HG03575 (cell line): ENCODE results near the gene NFIX.

Source experiments
- ATAC-seq: cut with Tn5 transposase; IDR thresholded peaks from one replicate; pipeline ENCODE4 v1.9.1; 2021; ENCODE audit not compliant: unreplicated experiment, insufficient number of reproducible peaks, low FRiP score; ENCODE audit errors: extremely low read depth

The NFIX gene

GRCh38 chr19:13078381-13078780, 83.1 kb downstream of the NFIX start:
- ATAC-seq, result no peak

GRCh38 chr19:13078897-13079541, 83.7 kb downstream of the NFIX start:
- no peak for ATAC-seq

- no peak for ATAC-seq
These were observed 84.3 kb downstream of the NFIX start for GRCh38 chr19:13079542-13079986.

GRCh38 chr19:13082192-13083007, 87.1 kb downstream of the NFIX start:
- no peak for ATAC-seq

- ATAC-seq, result no peak
These were observed 87.7 kb downstream of the NFIX start for GRCh38 chr19:13083008-13083404.

GRCh38 chr19:13083627-13084026, 88.4 kb downstream of the NFIX start:
- no peak for ATAC-seq

- ATAC-seq, result no peak
These were observed 90.4 kb downstream of the NFIX start for GRCh38 chr19:13085666-13086065.

- ATAC-seq, result no peak
These were observed 91.1 kb downstream of the NFIX start for GRCh38 chr19:13086341-13086740.

GRCh38 chr19:13087295-13087694, 92.0 kb downstream of the NFIX start:
- ATAC-seq, result no peak

- no peak for ATAC-seq
These were observed 92.7 kb downstream of the NFIX start for GRCh38 chr19:13087795-13088537.

- ATAC-seq, result no peak
These were observed 94.0 kb downstream of the NFIX start for GRCh38 chr19:13089139-13089856.

GRCh38 chr19:13089857-13090507, 94.7 kb downstream of the NFIX start:
- ATAC-seq, result no peak

GRCh38 chr19:13090511-13091231, 95.4 kb downstream of the NFIX start:
- no peak for ATAC-seq

GRCh38 chr19:13091400-13092157, 96.3 kb downstream of the NFIX start:
- no peak for ATAC-seq

- no peak for ATAC-seq
These were observed 96.9 kb downstream of the NFIX start for GRCh38 chr19:13092158-13092543.

- no peak for ATAC-seq
These were observed 97.4 kb downstream of the NFIX start for GRCh38 chr19:13092606-13093235.
